Brain microvascular endothelial cell (primary cell): ENCODE data around the gene MAST1.
"Not testable (repeated sequence)": the region's sequence is repeated elsewhere in the genome, so short reads cannot be mapped to it uniquely, and the experiment has no call there.

Experiments
- DNase-seq: peaks from one replicate; pipeline ENCODE4 v3.0.0-alpha.2; 2020
- H3K27ac ChIP-seq: fragments of 250-450 bp; sonication (Bioruptor Pico); 2 replicates; pipeline ENCODE4 v1.5.1; 2020; ENCODE audit warnings: mild to moderate bottlenecking, moderate library complexity
- H3K27me3 ChIP-seq: fragments of 250-450 bp; sonication (Bioruptor Pico); replicated peaks from 2 replicates; pipeline ENCODE4 v1.5.1; 2020; ENCODE audit warnings: mild to moderate bottlenecking
- H3K36me3 ChIP-seq: fragments of 250-450 bp; sonication (Bioruptor Pico); replicated peaks from 2 replicates; pipeline ENCODE4 v1.5.1; 2020; ENCODE audit warnings: mild to moderate bottlenecking
- H3K4me3 ChIP-seq: 2 replicates; pipeline ENCODE4 v1.5.1; 2011; ENCODE audit warnings: low read depth, mild to moderate bottlenecking, control low read depth, low read length, moderate library complexity
- CTCF ChIP-seq: IDR thresholded peaks from 2 replicates; pipeline ENCODE4 v1.5.1; 2011; ENCODE audit warnings: low read depth, mild to moderate bottlenecking, moderate library complexity, low read length, control low read depth, inconsistent platforms; ENCODE audit errors: missing control alignments
- in situ Hi-C: cut with HindIII; loops from 2 replicates; pipeline ENCODE4 v1.10.0; 2017; ENCODE audit warnings: low sequenced_read_pairs, low pct_ligation_motif_present

MAST1 gene

GRCh38 chr19:12794971-12795381 lies 43.3 kb upstream of the MAST1 start:
- Histone ChIP-seq H3K27me3 (no peaks in the 10 kb centered on the region), H3K27ac (no peak overlapping the region), H3K4me3 (no peak overlapping the region), H3K36me3 (peaks cover 13% of the 10 kb centered on the region)
- in situ Hi-C loops, result no loop called here
- TF ChIP-seq CTCF, result no peak
- no peak for DNase-seq

- in situ Hi-C loops, result no loop called here
- Histone ChIP-seq H3K4me3 (no peak overlapping the region), H3K27me3 (no peaks in the 10 kb centered on the region), H3K36me3 (peaks cover 18% of the 10 kb centered on the region), H3K27ac (no peak overlapping the region)
- DNase-seq, result peak; percentile 58
- peak; percentile 94 for TF ChIP-seq CTCF
These were observed 41.9 kb upstream of the MAST1 start for GRCh38 chr19:12796146-12797071.

- H3K27me3 ChIP-seq, result no peaks in the 10 kb centered on the region
- in situ Hi-C loops, result no loop called here
- H3K4me3 ChIP-seq, result no peak overlapping the region
- no peak overlapping the region for H3K27ac ChIP-seq
- H3K36me3 ChIP-seq, result peaks cover 18% of the 10 kb centered on the region
- DNase-seq, result no peak
- no peak for TF ChIP-seq CTCF
These were observed 41.2 kb upstream of the MAST1 start for GRCh38 chr19:12797141-12797587.

- in situ Hi-C loops, H3K27ac ChIP-seq, H3K4me3 ChIP-seq, DNase-seq, H3K27me3 ChIP-seq: not testable (repeated sequence)
- peaks cover 17% of the 10 kb centered on the region for H3K36me3 ChIP-seq
These were observed 40.7 kb upstream of the MAST1 start for GRCh38 chr19:12797607-12798006.

GRCh38 chr19:12799742-12800465 lies 38.4 kb upstream of the MAST1 start:
- no peak overlapping the region for H3K27ac ChIP-seq

More at GRCh38 chr19:12799742-12800465, 38.4 kb upstream of the MAST1 start:
- no peak for TF ChIP-seq CTCF
- no peaks in the 10 kb centered on the region for H3K27me3 ChIP-seq
- H3K36me3 ChIP-seq, result peaks cover 15% of the 10 kb centered on the region
- no peak for DNase-seq
- in situ Hi-C loops, result no loop called here
- no peak overlapping the region for H3K4me3 ChIP-seq
